ENCODE results near the gene MMP20.

The MMP20 gene

GRCh38 chr11:102591160-102591718 is 33.9 kb downstream of the MMP20 start:
- DNase-seq, result no peak

DNA sequence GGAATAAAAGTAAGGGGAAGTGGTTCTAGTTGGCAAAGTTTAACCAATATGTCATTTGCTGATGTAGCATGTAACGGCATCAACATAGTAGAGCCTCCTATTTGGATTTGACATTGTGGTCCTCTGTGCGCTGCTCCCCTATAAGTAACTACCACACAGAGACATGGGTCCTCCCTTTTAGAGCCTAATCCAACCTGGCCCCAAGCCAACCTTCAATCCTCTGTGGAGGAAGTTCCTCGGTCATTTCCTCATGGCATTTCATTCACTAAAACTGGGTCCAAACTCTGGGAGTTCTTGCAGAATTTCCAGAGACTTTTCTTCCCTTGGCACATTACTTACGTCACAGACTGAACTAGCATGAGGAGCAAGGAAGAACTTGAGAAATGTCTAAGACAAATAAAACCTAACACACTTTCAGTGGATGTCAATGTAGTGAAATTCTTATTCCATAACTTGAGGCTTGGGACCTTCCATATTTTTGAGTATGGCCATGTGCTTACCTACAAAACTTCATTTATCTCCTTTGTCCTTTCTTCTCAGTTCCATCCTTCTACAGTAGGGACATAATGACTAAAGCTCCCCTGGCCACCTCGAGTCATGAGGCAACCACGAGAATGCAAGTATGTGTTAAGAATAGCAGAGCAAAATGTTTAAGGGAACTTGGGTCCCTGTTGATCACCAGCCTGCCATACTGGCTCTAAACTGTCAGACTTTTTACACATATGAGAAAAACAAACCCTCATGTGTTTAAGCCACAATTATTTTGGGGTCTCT is 34.7 kb downstream of the MMP20 start:
- DNase-seq, result no peak

DNA sequence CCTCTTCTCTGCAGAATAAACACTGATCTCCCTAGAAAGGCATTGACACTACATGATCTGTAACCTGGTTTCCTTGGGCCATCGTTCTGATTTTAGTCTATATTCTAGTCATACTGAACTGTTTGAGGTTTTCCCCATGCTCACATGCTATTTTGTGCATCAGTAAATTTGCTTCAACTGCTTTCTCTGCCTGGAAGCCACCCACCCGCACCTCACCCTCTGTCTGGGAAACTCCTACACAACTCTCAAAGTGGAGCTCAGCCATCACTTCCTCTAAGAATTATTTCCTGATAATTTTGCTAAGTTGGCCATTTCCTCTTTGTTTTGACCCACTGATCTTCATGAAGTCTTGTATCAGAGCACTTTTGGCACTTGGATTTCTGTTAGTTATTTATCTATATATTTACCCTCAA is 36.1 kb downstream of the MMP20 start:
- DNase-seq, result no peak

DNA sequence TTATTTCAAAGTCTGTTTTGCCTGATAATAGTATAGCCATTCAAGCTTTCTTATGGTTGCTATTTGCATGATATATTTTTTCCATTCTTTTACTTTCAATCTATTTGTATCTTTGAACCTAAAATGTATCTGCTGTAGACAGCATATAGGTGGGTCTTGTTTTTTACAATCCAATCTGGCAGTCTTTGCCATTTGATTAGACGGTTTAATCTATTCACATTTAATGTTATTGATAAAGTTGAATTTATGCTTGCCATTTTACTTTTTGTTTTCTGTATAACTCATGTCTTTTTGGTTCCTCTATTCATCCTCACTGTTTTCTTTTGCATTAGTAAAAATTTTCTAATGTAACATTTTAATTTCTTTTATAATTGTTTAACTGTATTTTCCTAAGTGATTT is 37.4 kb downstream of the MMP20 start:
- no peak for DNase-seq

DNA sequence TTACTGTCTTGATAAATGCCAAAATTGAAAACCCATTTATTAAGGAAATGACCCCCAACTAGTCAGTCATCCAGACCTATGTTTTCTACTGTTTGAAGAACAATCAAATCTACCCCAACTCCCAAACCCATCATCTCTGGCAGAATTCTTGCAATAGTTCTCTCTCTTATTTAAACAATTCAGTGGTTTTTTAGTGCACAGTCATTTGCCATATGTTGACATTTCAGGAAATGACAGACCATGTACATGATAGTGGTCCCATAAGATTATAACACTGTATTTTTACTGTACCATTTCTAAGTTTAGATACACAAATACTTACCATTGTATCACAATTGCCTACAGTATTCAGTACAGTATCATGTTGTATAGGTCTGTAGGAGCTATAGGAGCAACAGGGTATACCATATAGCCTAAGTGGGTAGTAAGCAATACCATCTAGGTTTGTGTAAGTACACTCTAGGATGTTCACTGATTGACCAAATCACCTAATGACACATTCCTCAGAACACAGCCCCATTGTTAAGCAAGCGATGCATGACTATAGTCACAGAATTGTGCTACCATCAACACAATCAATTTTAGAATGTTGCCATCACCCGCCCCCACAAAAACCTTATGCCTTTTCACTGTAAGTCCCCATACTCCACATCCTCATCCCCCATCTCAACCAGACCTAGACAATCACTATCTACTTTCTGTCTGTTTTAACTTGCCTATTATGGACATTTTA is 41.8 kb downstream of the MMP20 start:
- no peak for DNase-seq

DNA sequence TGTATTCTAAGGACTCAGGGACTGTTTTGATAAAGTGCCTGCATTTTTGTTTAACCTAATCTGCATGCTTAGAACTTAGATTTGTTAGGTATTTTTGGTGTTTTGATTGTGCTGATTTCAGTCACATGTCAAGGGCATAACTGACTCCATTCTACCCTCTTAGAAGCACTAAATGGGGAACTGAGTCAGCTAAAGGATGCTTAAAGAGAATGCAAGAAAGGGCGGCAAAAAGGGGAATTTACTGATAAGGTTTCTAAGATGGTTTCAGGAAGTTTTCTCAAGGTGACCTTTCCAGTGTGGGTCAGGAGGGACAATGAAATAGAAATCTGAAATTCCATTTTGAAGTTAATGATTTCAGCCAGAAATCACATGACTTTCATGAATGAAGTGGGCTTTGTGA is 43.0 kb downstream of the MMP20 start:
- DNase-seq, result no peak

- DNase-seq, result no peak
These were observed 44.1 kb downstream of the MMP20 start for GRCh38 chr11:102581066-102581465.

GRCh38 chr11:102580185-102580951 is 44.8 kb downstream of the MMP20 start:
- DNase-seq, result no peak

DNA sequence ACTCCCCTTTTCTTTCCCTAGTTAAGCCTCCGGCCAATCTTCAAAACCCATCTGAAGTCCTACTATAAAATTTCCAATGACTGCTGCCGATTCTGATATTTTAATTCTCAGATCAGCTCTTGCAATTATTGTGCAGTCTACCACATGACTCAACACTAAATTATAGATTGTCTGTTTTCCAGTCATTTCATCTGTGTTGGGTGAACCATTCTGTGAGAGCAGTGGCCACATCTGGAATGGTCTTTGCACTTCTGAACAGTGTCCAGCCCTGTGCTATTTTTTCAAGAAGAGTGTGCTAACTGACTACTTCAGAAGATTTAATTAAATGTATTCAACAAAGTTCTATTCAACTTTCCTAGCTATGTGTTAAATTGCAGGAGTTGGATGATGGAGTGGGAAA is 47.4 kb downstream of the MMP20 start:
- no peak for DNase-seq

DNA sequence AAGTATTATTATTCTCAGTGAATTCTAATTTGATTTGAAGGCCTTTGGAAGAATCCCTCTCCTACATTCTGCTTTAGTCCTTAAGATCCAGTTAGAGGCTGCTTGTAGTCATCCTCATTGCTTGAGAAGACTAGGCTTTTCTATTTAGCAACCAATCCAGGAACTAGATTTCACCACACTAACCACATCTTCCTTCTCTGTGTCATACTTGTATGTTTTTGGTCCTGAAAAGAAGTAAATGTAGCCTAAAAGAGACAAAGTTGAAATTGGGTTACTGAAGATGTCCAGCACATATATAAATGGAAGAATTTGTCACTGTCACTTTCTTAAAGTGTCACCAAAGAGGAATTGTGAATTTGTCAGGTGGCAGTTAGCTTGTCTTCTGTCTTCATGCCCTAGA is 48.0 kb downstream of the MMP20 start:
- DNase-seq, result no peak

- no peak for DNase-seq
These were observed 48.8 kb downstream of the MMP20 start for GRCh38 chr11:102576350-102576749.

DNA sequence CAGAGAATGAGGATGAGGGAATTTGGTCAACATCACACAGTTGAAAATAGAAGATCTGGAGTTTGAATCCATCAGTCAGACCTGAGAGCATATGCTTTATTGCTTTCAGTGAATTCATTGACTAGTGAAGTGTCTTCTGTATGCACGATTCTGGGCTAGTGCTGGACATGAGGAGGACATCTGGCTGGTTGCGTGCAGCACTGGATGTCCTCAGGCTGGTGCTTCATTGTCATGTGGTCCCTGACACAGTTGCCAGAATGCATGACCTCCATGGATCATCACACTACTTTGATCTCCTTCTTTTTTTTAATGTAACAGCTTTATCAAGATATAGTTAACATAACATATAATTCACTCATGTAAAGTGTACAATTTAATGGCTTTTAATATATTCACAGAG is 50.1 kb downstream of the MMP20 start:
- DNase-seq, result no peak

DNA sequence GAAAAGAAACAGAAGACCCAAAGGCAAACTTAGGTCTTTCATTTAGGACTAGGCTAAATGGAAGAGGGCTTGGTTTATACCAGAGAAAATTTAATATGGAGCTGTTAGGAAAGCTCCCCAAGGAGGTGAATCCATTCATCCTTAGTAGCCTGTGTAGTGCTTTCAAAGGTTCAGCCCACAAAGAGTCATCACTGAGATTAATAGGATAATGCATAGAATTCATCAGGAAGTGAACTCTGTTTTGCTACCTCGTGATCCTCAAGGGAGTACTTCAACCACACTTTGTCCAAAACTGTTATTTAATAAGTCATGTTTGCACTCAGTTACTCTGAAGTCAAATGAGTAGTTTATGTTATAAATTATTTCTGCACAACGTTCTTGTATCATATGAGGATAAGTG is 51.3 kb downstream of the MMP20 start:
- DNase-seq, result no peak

DNA sequence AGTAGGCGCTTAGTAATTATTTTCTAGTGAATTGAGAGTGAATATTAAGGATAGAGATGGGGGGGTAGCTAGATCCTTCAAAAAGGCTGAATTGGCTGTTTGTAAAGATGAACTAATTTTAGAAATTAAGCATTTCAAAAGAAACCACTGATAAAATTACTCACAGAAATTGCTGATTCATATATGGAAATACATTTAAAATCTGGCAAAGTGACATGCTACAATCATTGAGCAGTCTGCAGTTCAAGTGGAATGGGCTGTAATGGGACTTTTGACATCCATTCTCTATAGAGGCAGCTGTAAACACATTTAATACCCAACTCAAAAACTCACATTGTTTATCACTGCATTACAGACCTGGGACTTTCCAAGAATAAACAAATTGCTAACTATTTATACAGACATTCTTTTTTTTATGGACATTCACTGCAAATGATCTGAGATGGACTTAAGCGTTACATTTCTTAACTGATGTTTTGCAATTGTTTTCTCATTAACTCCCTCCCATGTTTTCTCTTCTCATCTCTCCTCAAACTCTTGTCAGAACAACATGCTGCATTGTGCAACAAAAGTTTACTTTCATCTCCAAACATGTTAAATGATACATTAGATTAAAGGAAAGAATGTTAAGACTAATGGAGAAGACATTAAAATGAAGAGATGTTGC is 52.4 kb downstream of the MMP20 start:
- DNase-seq, result no peak

DNA sequence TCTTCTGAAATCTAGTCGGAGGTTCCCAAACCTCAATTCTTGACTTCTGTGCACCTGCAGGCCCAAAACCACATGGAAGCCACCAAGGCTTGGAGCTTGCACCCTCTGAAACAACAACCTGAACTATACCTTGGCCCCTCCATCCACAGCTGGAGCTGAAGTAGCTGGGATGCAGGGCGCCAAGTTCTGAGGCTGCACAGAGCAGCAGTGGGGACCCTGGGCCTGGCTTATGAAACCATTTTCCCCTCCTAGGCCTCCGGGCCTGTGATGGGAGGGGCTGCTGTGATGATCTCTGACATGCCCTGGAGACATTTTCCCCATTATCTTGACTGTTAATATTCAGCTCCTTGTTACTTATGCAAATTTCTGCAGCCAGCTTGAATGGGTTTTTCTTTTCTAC is 56.3 kb downstream of the MMP20 start:
- DNase-seq, result no peak

DNA sequence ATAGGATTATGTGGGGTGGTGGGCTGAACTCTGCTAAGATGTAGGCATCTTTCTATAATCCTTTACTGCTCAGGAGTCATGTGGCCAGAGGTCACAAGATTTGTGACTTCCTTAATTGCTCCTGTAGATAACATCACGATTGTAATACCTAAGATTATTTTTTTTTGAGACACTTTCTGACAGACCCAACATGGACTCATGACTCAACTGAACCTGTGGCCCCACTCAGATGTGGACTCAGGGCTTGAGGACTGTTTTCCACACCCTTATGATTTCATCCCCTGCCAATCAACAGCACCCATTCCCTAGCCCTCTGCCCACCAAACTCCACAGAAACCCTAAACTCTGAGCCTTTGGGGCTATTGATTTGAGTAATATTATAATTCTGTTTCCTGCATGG is 59.0 kb downstream of the MMP20 start:
- no peak for DNase-seq

GRCh38 chr11:102564110-102564509 is 61.0 kb downstream of the MMP20 start:
- no peak for DNase-seq

DNA sequence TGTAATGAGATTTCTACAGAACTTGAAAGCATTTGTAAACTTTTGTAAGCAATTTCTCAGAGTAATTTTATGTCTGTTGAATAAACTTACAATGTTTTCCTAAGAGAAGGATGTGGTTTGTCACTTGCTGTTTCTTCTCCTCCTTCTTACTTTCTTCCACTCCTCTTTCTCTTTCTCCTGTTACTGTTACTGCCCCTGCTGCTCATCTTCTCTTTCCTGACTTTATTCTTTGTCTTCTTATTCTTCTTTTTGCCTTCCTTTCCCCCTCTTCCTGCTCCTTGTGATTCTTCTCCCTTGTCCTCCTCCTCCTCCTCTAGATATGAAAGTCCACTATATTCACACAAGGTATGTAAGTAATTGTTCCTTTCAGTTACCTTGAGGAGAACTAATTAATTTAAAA is 63.5 kb downstream of the MMP20 start:
- DNase-seq, result no peak

GRCh38 chr11:102560555-102561011 is 64.5 kb downstream of the MMP20 start:
- no peak for DNase-seq

DNA sequence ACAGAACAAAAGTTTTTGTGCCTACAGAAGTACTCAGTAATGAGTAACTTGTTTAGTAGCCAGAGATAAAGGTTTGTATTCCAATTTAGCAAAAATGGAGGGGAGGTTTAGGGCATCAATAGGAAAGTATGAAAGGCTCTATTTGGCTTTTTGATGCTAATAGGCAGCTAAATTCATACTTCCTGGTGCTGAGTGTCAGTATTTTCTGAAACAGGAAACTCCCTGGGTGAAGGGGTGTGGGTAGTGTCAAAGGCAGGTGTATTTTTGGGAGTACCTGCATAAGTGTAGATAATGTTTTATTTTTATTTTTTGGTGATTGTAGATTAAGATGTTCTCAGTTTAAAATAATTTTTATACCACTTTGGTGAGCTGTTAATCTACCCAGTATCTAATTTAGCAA is 65.3 kb downstream of the MMP20 start:
- DNase-seq, result no peak

GRCh38 chr11:102555091-102555490 is 70.0 kb downstream of the MMP20 start:
- no peak for DNase-seq

DNA sequence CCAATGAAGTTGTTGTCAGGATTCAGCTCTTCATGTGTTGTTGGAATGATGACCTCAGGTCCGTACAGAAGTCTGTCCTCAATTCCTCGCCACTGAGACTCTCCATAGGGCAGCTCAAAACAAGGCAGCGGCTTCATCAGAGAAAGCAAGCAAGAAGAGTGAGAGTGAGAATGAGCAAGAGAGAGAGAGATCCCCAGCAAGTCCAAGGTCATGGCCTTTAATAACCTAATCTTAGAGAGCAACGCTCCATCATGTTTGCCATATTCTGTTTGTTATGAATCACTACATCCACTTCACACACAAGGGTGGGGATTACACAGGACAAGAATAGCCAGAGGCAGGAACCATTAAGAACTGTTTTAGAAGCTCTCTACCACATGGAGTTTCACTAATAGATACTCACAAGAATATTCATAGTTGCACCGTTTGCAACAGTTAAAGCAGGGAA is 71.3 kb downstream of the MMP20 start:
- DNase-seq, result no peak

Data from NCI-H1092 (cell line).